Adrenal gland (tissue), 12 donors: Measurements from ENCODE around the gene ADGRF4. TPM values are rescaled to one million over a fixed set of nuclear protein-coding genes. Genes with fewer than 3 reads are reported as not detected.

Source experiments
- DNase-seq, 7 donors: peaks; one replicate each; pipeline ENCODE4 v3.0.0-alpha.2; 2019 to 2020
- H3K27ac ChIP-seq, 5 donors: fragments of 200-600 bp; sonication (generic) in 4 of 5; 1 replicate in 3 of 5; 2 replicates in 2 of 5; pipeline versions ENCODE4 v1.5.1 to v1.8.0; 2016 to 2020; ENCODE audit warnings: mild to moderate bottlenecking in 1 of 5
- H3K27me3 ChIP-seq: fragments of 200-600 bp; 2 replicates; pipeline ENCODE4 v1.8.0; 2021
- H3K36me3 ChIP-seq, 2 donors: fragments of 200-600 bp; replicated peaks in 1 of 2; 1 replicate in 1 of 2; 2 replicates in 1 of 2; pipeline versions ENCODE4 v1.5.1 to v1.8.0; 2018 to 2022
- H3K4me1 ChIP-seq, 2 donors: fragments of 200-600 bp; replicated peaks in 1 of 2; 1 replicate in 1 of 2; 2 replicates in 1 of 2; pipeline versions ENCODE4 v1.5.1 to v1.8.0; 2018 to 2021
- H3K4me3 ChIP-seq, 4 donors: fragments of 200-600 bp; sonication (generic) in 3 of 4; one replicate each; pipeline ENCODE4 v1.5.1; 2016 to 2018
- H3K9me3 ChIP-seq, 3 donors: fragments of 200-600 bp; sonication (generic) in 1 of 3; replicated peaks in 1 of 3; 1 replicate in 2 of 3; 2 replicates in 1 of 3; pipeline versions ENCODE4 v1.5.1 to v1.8.0; 2016 to 2021
- POLR2A ChIP-seq, 2 donors: fragments of 450-650 bp; IDR thresholded peaks; one replicate each; pipeline ENCODE4 v1.6.1; 2017; ENCODE audit warnings: antibody characterized with exemption in 2 of 2, mild to moderate bottlenecking in 2 of 2, moderate library complexity in 1 of 2
- WGBS, 4 donors: extraction: QIAGEN DNeasy Blood & Tissue Kit in 2 of 4; methylation state at CpG; one replicate each; pipeline versions ENCODE4 v1.1.5 to v1.1.7; 2013 to 2017; 5-methylcytosine and 5-hydroxymethylcytosine counted together
- intact Hi-C, 2 donors: fragments of 100-400 bp; cut with DNase I; formaldehyde crosslinking; loops; one replicate each; pipeline versions ENCODE4 v1.14.1 to v1.15.0; 2022 to 2023
- polyA plus RNA-seq, 3 donors: library from polyadenylated mRNA; stranded (reverse); fragments of 200-250 nt in 2 of 3; fragments of 350-450 nt in 1 of 3; fragmentation: Illumina TruSeq in 1 of 3; extraction: RNeasy Lipid Tissue Mini Kit (QIAGEN cat#74804) in 1 of 3; gene quantifications; one replicate each; pipeline ENCODE4 v1.2.3, GENCODE V29; 2013 to 2014
- total RNA-seq, 9 donors: library from RNA; depleted of rRNA in 4 of 9; stranded (reverse); fragments of >200 nt in 4 of 9; fragments of 120-200 nt in 1 of 9; fragmentation: NEBNext Ultra II Directional in 1 of 9; extraction: Animal tissue kit (Norgen Biotek cat#: 25700) in 1 of 9; gene quantifications; one replicate each; pipeline versions ENCODE4 v1.1.0 to v1.2.4, GENCODE V29; 2013 to 2023
- TF ChIP-seq, protein P1 (sequence below), 6 experiments: fragments of 450-650 bp in 4 of 6; fragments of 200-600 bp in 2 of 6; sonication (generic) in 1 of 6; IDR thresholded peaks; 1 replicate in 5 of 6; 2 replicates in 1 of 6; pipeline versions ENCODE4 v1.5.1 to v1.8.0; 2016 to 2021; ENCODE audit warnings: antibody characterized with exemption in 6 of 6, mild to moderate bottlenecking in 2 of 6, moderate library complexity in 1 of 6
- donor health status: healthy with polysubstance abuse.
- donor health status: Bipolar disorder and iron deficiency.
- donor health status: DM: yes; HTN: yes; CAD: no.
- donor health status: DM: no; HTN: no; CAD: no.
- donor health status: DM: no; HTN: no; CAD: no.
- donor health status: DM: yes; HTN: yes; CAD: no.

The ADGRF4 gene
- total and polyA plus RNA-seq, 12 donors, result 0.26 to 8.2 (median 0.72) TPM; not detected in 1

DNA sequence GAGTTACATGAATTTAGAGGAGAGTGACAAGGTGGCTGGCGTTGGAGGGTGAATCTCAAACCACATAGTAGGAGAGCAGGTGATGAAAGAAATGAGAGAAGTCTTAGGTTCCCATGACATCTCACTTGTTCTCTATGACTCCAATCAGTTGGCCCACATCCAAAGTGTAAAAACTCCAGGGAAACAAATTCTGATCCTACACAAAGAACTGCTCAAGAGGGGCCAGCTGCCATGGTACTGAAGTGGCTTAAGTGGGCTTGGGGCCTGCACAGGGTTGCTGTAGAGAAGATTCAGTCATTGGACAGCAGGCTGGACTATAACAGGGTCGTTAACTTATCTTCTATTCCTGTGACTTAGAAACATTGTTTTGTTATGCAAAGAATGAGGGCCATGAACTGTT, 7.6 kb upstream of the ADGRF4 start:
- Histone ChIP-seq H3K4me1 (no peaks in the 10 kb centered on the region), H3K27ac (no peak overlapping the region), H3K4me3 (no peak overlapping the region), H3K36me3 (no peaks in the 10 kb centered on the region), H3K9me3 (no peaks in the 10 kb centered on the region), H3K27me3 (no peaks in the 10 kb centered on the region)
- DNase-seq, result no peak
- WGBS, 4 donors, result 73 to 82% (median 75%) methylated on average over 2 of the region's 2 CpGs
- TF ChIP-seq, protein P1, sequence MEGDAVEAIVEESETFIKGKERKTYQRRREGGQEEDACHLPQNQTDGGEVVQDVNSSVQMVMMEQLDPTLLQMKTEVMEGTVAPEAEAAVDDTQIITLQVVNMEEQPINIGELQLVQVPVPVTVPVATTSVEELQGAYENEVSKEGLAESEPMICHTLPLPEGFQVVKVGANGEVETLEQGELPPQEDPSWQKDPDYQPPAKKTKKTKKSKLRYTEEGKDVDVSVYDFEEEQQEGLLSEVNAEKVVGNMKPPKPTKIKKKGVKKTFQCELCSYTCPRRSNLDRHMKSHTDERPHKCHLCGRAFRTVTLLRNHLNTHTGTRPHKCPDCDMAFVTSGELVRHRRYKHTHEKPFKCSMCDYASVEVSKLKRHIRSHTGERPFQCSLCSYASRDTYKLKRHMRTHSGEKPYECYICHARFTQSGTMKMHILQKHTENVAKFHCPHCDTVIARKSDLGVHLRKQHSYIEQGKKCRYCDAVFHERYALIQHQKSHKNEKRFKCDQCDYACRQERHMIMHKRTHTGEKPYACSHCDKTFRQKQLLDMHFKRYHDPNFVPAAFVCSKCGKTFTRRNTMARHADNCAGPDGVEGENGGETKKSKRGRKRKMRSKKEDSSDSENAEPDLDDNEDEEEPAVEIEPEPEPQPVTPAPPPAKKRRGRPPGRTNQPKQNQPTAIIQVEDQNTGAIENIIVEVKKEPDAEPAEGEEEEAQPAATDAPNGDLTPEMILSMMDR (IDR thresholded peaks at IDR 0.05), result no peak
- TF ChIP-seq POLR2A (IDR thresholded peaks at IDR 0.05), result no peak
- intact Hi-C loops, result no loop called here

DNA sequence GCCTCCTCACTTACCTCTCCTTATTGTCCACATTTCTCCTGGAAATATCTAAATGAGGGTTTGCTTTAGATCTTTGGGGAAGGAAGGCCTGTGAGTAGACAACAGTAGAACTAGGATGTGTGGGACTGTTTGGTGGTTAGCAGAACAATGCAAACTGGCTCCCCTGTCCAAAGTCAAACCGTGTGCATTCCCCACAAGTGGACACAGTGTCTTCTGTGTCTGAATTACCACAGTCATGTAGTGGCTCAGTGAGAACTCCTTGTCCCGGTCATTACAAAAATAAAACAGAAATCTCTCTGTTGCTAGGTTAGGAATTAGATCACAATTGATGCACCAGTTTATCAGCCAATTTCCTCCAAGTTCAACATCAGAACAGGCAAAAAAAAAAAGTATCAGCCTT, 455 bp upstream of the ADGRF4 start:
- Histone ChIP-seq H3K27me3 (no peaks in the 10 kb centered on the region), H3K9me3 (no peaks in the 10 kb centered on the region), H3K4me3 (no peak overlapping the region), H3K36me3 (no peaks in the 10 kb centered on the region), H3K27ac (peak overlapping the region in 2 of 5 donors; percentile 38 to 68), H3K4me1 (peaks cover 0 to 9% of the 10 kb centered on the region in 2 donors)
- no peak for TF ChIP-seq POLR2A (IDR thresholded peaks at IDR 0.05)
- TF ChIP-seq, protein P1 (IDR thresholded peaks at IDR 0.05), result no peak
- intact Hi-C loops, result no loop called here
- WGBS, 4 donors, result 65 to 84% (median 75%) methylated on average over 2 of the region's 2 CpGs
- no peak for DNase-seq

DNA sequence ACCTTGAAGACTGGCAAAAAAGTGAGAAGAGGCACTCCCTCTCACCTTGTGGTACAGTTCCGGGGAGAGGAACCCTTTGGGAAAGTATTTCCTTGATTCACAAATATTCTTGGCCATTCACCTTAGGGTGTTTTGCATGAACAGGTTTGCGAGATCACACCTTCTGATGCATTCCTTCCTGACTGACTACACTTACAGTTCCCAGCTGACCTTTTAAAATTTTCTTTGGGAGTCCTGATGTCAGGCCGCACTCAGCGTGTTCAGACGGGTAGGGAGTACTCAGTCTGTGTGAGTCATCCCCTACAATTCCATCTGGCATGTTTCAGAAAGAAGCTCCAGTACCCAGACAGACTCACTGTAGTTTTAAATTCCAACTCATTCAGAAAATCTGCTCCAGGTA, 1.7 kb downstream of the ADGRF4 start:
- intact Hi-C loops, result no loop called here
- 65 to 75% (median 70%) methylated on average over 5 of the region's 5 CpGs for WGBS, 4 donors
- H3K36me3 ChIP-seq, result no peaks in the 10 kb centered on the region
- DNase-seq, result peak in 3 of 7 donors; percentile 3 to 20 (median 12)
- no peaks in the 10 kb centered on the region for H3K27me3 ChIP-seq
- H3K27ac ChIP-seq, result peak overlapping the region in 1 of 5 donors; percentile 7
- H3K4me1 ChIP-seq, result peaks cover 0 to 9% of the 10 kb centered on the region in 2 donors
- no peak overlapping the region for H3K4me3 ChIP-seq
- H3K9me3 ChIP-seq, result no peaks in the 10 kb centered on the region
- TF ChIP-seq POLR2A (IDR thresholded peaks at IDR 0.05), result no peak
- TF ChIP-seq, protein P1 (IDR thresholded peaks at IDR 0.05), result no peak

DNA sequence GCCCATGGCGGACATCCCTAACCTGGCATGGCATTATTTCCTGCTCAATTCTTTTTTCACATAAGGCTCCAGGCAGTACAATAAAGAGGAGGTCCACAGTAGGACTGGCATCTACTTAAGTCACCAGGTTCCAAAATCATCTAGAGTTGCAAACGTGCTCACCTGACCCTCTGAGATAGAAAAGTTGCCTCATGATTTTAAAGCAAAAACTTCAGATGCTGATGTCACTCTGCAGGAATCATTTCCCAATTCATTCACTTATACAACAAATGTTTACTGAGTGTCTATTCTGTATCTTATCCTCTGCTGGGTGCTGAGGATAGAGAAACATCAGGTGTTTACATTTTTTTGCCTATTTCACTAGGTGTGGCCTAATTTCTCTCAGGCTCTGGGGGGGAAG, 2.2 kb downstream of the ADGRF4 start:
- Histone ChIP-seq H3K4me3 (no peak overlapping the region), H3K4me1 (peaks cover 0 to 9% of the 10 kb centered on the region in 2 donors), H3K27ac (no peak overlapping the region), H3K9me3 (no peaks in the 10 kb centered on the region), H3K36me3 (no peaks in the 10 kb centered on the region), H3K27me3 (no peaks in the 10 kb centered on the region)
- DNase-seq, result no peak
- TF ChIP-seq, protein P1 (IDR thresholded peaks at IDR 0.05), result no peak
- no peak for TF ChIP-seq POLR2A (IDR thresholded peaks at IDR 0.05)
- intact Hi-C loops, result no loop called here
- 82 to 89% (median 87%) methylated on average over 2 of the region's 2 CpGs for WGBS, 4 donors
